Keratinocyte (primary cell): ENCODE data around the gene FGD2. TPM values are rescaled to one million over a fixed set of nuclear protein-coding genes. Genes with fewer than 3 reads are reported as not detected.

Experiments used
- DNase-seq: peaks from one replicate; pipeline ENCODE4 v3.0.0-alpha.2; 2011; ENCODE audit warnings: low read depth, missing footprints, low spot score
- FAIRE-seq: peaks from 2 replicates; lab custom pipeline; 2011; peaks lifted over from hg19 to GRCh38; lab: Jason Lieb, UNC
- H2AFZ ChIP-seq: 2 replicates; pipeline ENCODE4 v1.6.0; 2012; ENCODE audit warnings: low read length, control low read depth, inconsistent platforms; ENCODE audit not compliant: control insufficient read depth
- H3K27ac ChIP-seq: 2 replicates; pipeline ENCODE4 v1.5.1; 2011; ENCODE audit warnings: low read length; ENCODE audit not compliant: control insufficient read depth, insufficient read depth
- H3K27me3 ChIP-seq: 3 replicates; pipeline ENCODE4 v1.6.0; 2011; ENCODE audit warnings: low read length; ENCODE audit not compliant: control insufficient read depth, insufficient read depth; ENCODE audit errors: extremely low read depth
- H3K36me3 ChIP-seq, 2 experiments: 2 replicates in 1 of 2; 3 replicates in 1 of 2; pipeline ENCODE4 v1.5.1; 2011; ENCODE audit warnings: low read length in 2 of 2, mild to moderate bottlenecking in 1 of 2; ENCODE audit not compliant: control insufficient read depth in 2 of 2, insufficient read depth in 2 of 2; ENCODE audit errors: extremely low read depth in 1 of 2
- H3K4me1 ChIP-seq: 3 replicates; pipeline ENCODE4 v1.5.1; 2011; ENCODE audit warnings: low read length; ENCODE audit not compliant: control insufficient read depth, insufficient read depth; ENCODE audit errors: extremely low read depth
- H3K4me2 ChIP-seq: 3 replicates; pipeline ENCODE4 v1.6.0; 2011; ENCODE audit warnings: low read depth, low read length; ENCODE audit not compliant: control insufficient read depth, insufficient read depth; ENCODE audit errors: extremely low read depth
- H3K4me3 ChIP-seq, 3 experiments: fragments of 200-600 bp in 1 of 3; sonication (generic) in 1 of 3; 2 replicates in 2 of 3; 3 replicates in 1 of 3; pipeline ENCODE4 v1.5.1; 2011 to 2016; ENCODE audit warnings: low read length in 3 of 3, mild to moderate bottlenecking in 3 of 3, control low read depth in 2 of 3, inconsistent platforms in 1 of 3, low read depth in 1 of 3, mixed read lengths in 1 of 3, mixed run types in 1 of 3, moderate library complexity in 1 of 3; ENCODE audit not compliant: control insufficient read depth in 2 of 3, insufficient read depth in 2 of 3; ENCODE audit errors: extremely low read depth in 1 of 3
- H3K79me2 ChIP-seq: 2 replicates; pipeline ENCODE4 v1.6.0; 2012; ENCODE audit warnings: low read length; ENCODE audit not compliant: control insufficient read depth, insufficient read depth
- H3K9ac ChIP-seq: 3 replicates; pipeline ENCODE4 v1.6.0; 2011; ENCODE audit warnings: low read length; ENCODE audit not compliant: control insufficient read depth, insufficient read depth; ENCODE audit errors: extremely low read depth
- H3K9me1 ChIP-seq: 3 replicates; pipeline ENCODE4 v1.6.0; 2011; ENCODE audit warnings: low read length; ENCODE audit not compliant: control insufficient read depth, insufficient read depth; ENCODE audit errors: extremely low read depth
- H3K9me3 ChIP-seq: 2 replicates; pipeline ENCODE4 v1.5.1; 2012; ENCODE audit warnings: low read depth, low read length; ENCODE audit not compliant: control insufficient read depth
- H4K20me1 ChIP-seq: 3 replicates; pipeline ENCODE4 v1.6.0; 2011; ENCODE audit warnings: low read length; ENCODE audit not compliant: control insufficient read depth, insufficient read depth; ENCODE audit errors: extremely low read depth
- CTCF ChIP-seq, 3 experiments: IDR thresholded peaks in 1 of 3; conservative IDR thresholded peaks in 1 of 3; optimal IDR thresholded peaks in 1 of 3; 2 replicates in 2 of 3; 3 replicates in 1 of 3; pipeline versions ENCODE3 to v1.5.1; 2011; ENCODE audit warnings: low read length in 3 of 3, mild to moderate bottlenecking in 3 of 3, moderate library complexity in 2 of 3, control low read depth in 1 of 3, inconsistent platforms in 1 of 3; ENCODE audit not compliant: insufficient read depth in 2 of 3; ENCODE audit errors: extremely low read depth in 1 of 3
- EZH2 ChIP-seq: IDR thresholded peaks from one replicate; pipeline ENCODE4 v1.6.1; 2012; ENCODE audit warnings: inconsistent platforms, mild to moderate bottlenecking, low read length, moderate library complexity
- dilution Hi-C: fragments of 300-500 bp; cut with MboI; formaldehyde crosslinking; loops from one replicate; pipeline ENCODE4 v1.7.0; 2020; ENCODE audit warnings: low sequenced_read_pairs; ENCODE audit not compliant: extremely low pct_ligation_motif_present
- polyA plus RNA-seq, 5 experiments: library from polyadenylated mRNA; depleted of rRNA in 3 of 5; stranded (reverse) in 3 of 5; stranded (forward) in 1 of 5; unstranded in 1 of 5; fragments of >200 nt; gene quantifications; 1 replicate in 1 of 5; 2 replicates in 3 of 5; 3 replicates in 1 of 5; pipeline versions ENCODE4 v1.2.1 to v1.2.3, GENCODE V29; 2011 to 2012; ENCODE audit warnings: missing spikeins in 2 of 5, low read depth in 1 of 5, low replicate concordance in 1 of 5

The FGD2 gene
- polyA plus RNA-seq, 1 donor (not counting 4 experiments of a cell fraction or from before 2014, with no cell fraction given): 0.03 TPM

- no peak overlapping the region for H2AFZ ChIP-seq
- DNase-seq: no peak
- no peak overlapping the region for H3K4me3 ChIP-seq
- FAIRE-seq: no peak
- peaks cover under 1% of the 10 kb centered on the region for H3K4me1 ChIP-seq
- dilution Hi-C loops: no loop called here
- no peaks in the 10 kb centered on the region for H3K9me3 ChIP-seq
- H3K27ac ChIP-seq: no peak overlapping the region
- H3K9me1 ChIP-seq: no peaks in the 10 kb centered on the region
- H3K27me3 ChIP-seq: no peaks in the 10 kb centered on the region
- peaks cover 14% of the 10 kb centered on the region for H4K20me1 ChIP-seq
- no peak overlapping the region for H3K4me2 ChIP-seq
- no peak overlapping the region for H3K9ac ChIP-seq
- no peak for TF ChIP-seq EZH2
- peaks cover 19% of the 10 kb centered on the region for H3K79me2 ChIP-seq
- H3K36me3 ChIP-seq: peaks cover 42 to 48% of the 10 kb centered on the region in 2 experiments
Observed at GRCh38 chr6:36976509-36976908, 28.9 kb upstream of the FGD2 start.

GRCh38 chr6:36976931-36977330 is 28.5 kb upstream of the FGD2 start:
- H3K4me2 ChIP-seq: no peak overlapping the region
- H3K27me3 ChIP-seq: no peaks in the 10 kb centered on the region
- H3K27ac ChIP-seq: no peak overlapping the region
- H3K36me3 ChIP-seq: peaks cover 40 to 50% of the 10 kb centered on the region in 2 experiments
- H4K20me1 ChIP-seq: peaks cover 14% of the 10 kb centered on the region
- FAIRE-seq: no peak
- H3K9me1 ChIP-seq: no peaks in the 10 kb centered on the region
- no peaks in the 10 kb centered on the region for H3K9me3 ChIP-seq
- H3K9ac ChIP-seq: no peak overlapping the region
- TF ChIP-seq CTCF (optimal IDR thresholded peaks at IDR 0.05 in 1 of 3, IDR thresholded peaks at IDR 0.05 in 1 of 3, conservative IDR thresholded peaks at IDR 0.05 in 1 of 3; ENCODE audit: extremely low read depth in 1 of 3, insufficient read depth in 2 of 3, low read length in 3 of 3): no peak
- no peak for TF ChIP-seq EZH2
- H3K79me2 ChIP-seq: peaks cover 23% of the 10 kb centered on the region
- H3K4me3 ChIP-seq: no peak overlapping the region
- no peak overlapping the region for H2AFZ ChIP-seq
- dilution Hi-C loops: no loop called here
- DNase-seq: no peak
- no peaks in the 10 kb centered on the region for H3K4me1 ChIP-seq

GRCh38 chr6:36977470-36977941 is 27.9 kb upstream of the FGD2 start:
- peaks cover 14% of the 10 kb centered on the region for H4K20me1 ChIP-seq
- H3K36me3 ChIP-seq: peaks cover 34 to 49% of the 10 kb centered on the region in 2 experiments
- no peak overlapping the region for H3K27ac ChIP-seq
- dilution Hi-C loops: no loop called here
- H3K9ac ChIP-seq: no peak overlapping the region
- no peak overlapping the region for H3K4me3 ChIP-seq
- no peaks in the 10 kb centered on the region for H3K4me1 ChIP-seq
- H3K27me3 ChIP-seq: no peaks in the 10 kb centered on the region
- peak in 1 of 3 experiments; percentile 56 for TF ChIP-seq CTCF (optimal IDR thresholded peaks at IDR 0.05 in 1 of 3, IDR thresholded peaks at IDR 0.05 in 1 of 3, conservative IDR thresholded peaks at IDR 0.05 in 1 of 3; ENCODE audit: extremely low read depth in 1 of 3, insufficient read depth in 2 of 3, low read length in 3 of 3)
- TF ChIP-seq EZH2: no peak
- no peaks in the 10 kb centered on the region for H3K9me3 ChIP-seq
- H2AFZ ChIP-seq: no peak overlapping the region
- peaks cover 26% of the 10 kb centered on the region for H3K79me2 ChIP-seq
- H3K9me1 ChIP-seq: no peaks in the 10 kb centered on the region
- DNase-seq (no peak), FAIRE-seq (no peak)
- no peak overlapping the region for H3K4me2 ChIP-seq
